ENCODE data around the gene ZNF469. TPM values are rescaled to one million over a fixed set of nuclear protein-coding genes. Genes with fewer than 3 reads are reported as not detected.

ZNF469 gene
- total RNA-seq, 1 donor = 8.3 TPM

GRCh38 chr16:88367560-88367959 is 15.2 kb upstream of the ZNF469 start:
- H3K4me1 ChIP-seq (ENCODE audit: insufficient read depth, low read length) = no peaks in the 10 kb centered on the region
- H3K27ac ChIP-seq (ENCODE audit: low read depth, low read length) = no peak overlapping the region
- H3K9me3 ChIP-seq (ENCODE audit: low read depth, low read length) = no peaks in the 10 kb centered on the region
- H3K4me3 ChIP-seq (ENCODE audit: insufficient read depth, low read length) = no peak overlapping the region
- no peaks in the 10 kb centered on the region for H3K36me3 ChIP-seq (ENCODE audit: insufficient read depth, low read length)
- no peaks in the 10 kb centered on the region for H4K20me1 ChIP-seq (ENCODE audit: insufficient read depth, low read length)
- H2AFZ ChIP-seq (ENCODE audit: low read length) = no peak overlapping the region
- peak; percentile 10 for DNase-seq (ENCODE audit: insufficient read length, low spot score, missing footprints)
- peaks cover 26% of the 10 kb centered on the region for H3K27me3 ChIP-seq (ENCODE audit: insufficient read depth, low read length)
- no peaks in the 10 kb centered on the region for H3K79me2 ChIP-seq (ENCODE audit: insufficient read depth, low read length)
- H3K4me2 ChIP-seq (ENCODE audit: insufficient read depth, low read length) = no peak overlapping the region
- TF ChIP-seq CTCF (IDR thresholded peaks at IDR 0.05; ENCODE audit: extremely low read depth, low read depth, low read length) = no peak

GRCh38 chr16:88368036-88368435 is 14.7 kb upstream of the ZNF469 start:
- Histone ChIP-seq H3K36me3 (ENCODE audit: insufficient read depth, low read length) (no peaks in the 10 kb centered on the region), H4K20me1 (ENCODE audit: insufficient read depth, low read length) (no peaks in the 10 kb centered on the region), H3K27ac (ENCODE audit: low read depth, low read length) (no peak overlapping the region), H3K4me2 (ENCODE audit: insufficient read depth, low read length) (no peak overlapping the region), H3K9me3 (ENCODE audit: low read depth, low read length) (no peaks in the 10 kb centered on the region), H2AFZ (ENCODE audit: low read length) (no peak overlapping the region), H3K27me3 (ENCODE audit: insufficient read depth, low read length) (peaks cover 21% of the 10 kb centered on the region), H3K79me2 (ENCODE audit: insufficient read depth, low read length) (no peaks in the 10 kb centered on the region), H3K4me1 (ENCODE audit: insufficient read depth, low read length) (no peaks in the 10 kb centered on the region), H3K4me3 (ENCODE audit: insufficient read depth, low read length) (no peak overlapping the region)
- no peak for TF ChIP-seq CTCF (IDR thresholded peaks at IDR 0.05; ENCODE audit: extremely low read depth, low read depth, low read length)
- DNase-seq (ENCODE audit: insufficient read length, low spot score, missing footprints) = peak; percentile 21

- Histone ChIP-seq H2AFZ (ENCODE audit: low read length) (no peak overlapping the region), H3K36me3 (ENCODE audit: insufficient read depth, low read length) (no peaks in the 10 kb centered on the region), H3K4me2 (ENCODE audit: insufficient read depth, low read length) (no peak overlapping the region), H3K27ac (ENCODE audit: low read depth, low read length) (no peak overlapping the region), H3K79me2 (ENCODE audit: insufficient read depth, low read length) (no peaks in the 10 kb centered on the region), H3K4me3 (ENCODE audit: insufficient read depth, low read length) (no peak overlapping the region), H3K9me3 (ENCODE audit: low read depth, low read length) (no peaks in the 10 kb centered on the region), H4K20me1 (ENCODE audit: insufficient read depth, low read length) (no peaks in the 10 kb centered on the region), H3K27me3 (ENCODE audit: insufficient read depth, low read length) (peaks cover 11% of the 10 kb centered on the region), H3K4me1 (ENCODE audit: insufficient read depth, low read length) (no peaks in the 10 kb centered on the region)
- DNase-seq (ENCODE audit: insufficient read length, low spot score, missing footprints) = no peak
- no peak for TF ChIP-seq CTCF (IDR thresholded peaks at IDR 0.05; ENCODE audit: extremely low read depth, low read depth, low read length)
Observed at GRCh38 chr16:88368994-88369393, 13.8 kb upstream of the ZNF469 start.

- Histone ChIP-seq H3K79me2 (ENCODE audit: insufficient read depth, low read length) (no peaks in the 10 kb centered on the region), H3K27ac (ENCODE audit: low read depth, low read length) (no peak overlapping the region), H3K9me3 (ENCODE audit: low read depth, low read length) (no peaks in the 10 kb centered on the region), H2AFZ (ENCODE audit: low read length) (no peak overlapping the region), H3K4me2 (ENCODE audit: insufficient read depth, low read length) (no peak overlapping the region), H3K4me1 (ENCODE audit: insufficient read depth, low read length) (no peaks in the 10 kb centered on the region), H3K36me3 (ENCODE audit: insufficient read depth, low read length) (no peaks in the 10 kb centered on the region), H4K20me1 (ENCODE audit: insufficient read depth, low read length) (no peaks in the 10 kb centered on the region), H3K4me3 (ENCODE audit: insufficient read depth, low read length) (no peak overlapping the region), H3K27me3 (ENCODE audit: insufficient read depth, low read length) (peaks cover 11% of the 10 kb centered on the region)
- DNase-seq (ENCODE audit: insufficient read length, low spot score, missing footprints) = no peak
- TF ChIP-seq CTCF (IDR thresholded peaks at IDR 0.05; ENCODE audit: extremely low read depth, low read depth, low read length) = no peak
Observed at GRCh38 chr16:88369447-88370008, 13.2 kb upstream of the ZNF469 start.
